Brain microvascular endothelial cell (primary cell): ENCODE measurements around the gene LASP1.

Source experiments
- DNase-seq: peaks from one replicate; pipeline ENCODE4 v3.0.0-alpha.2; 2020
- H3K27ac ChIP-seq: fragments of 250-450 bp; sonication (Bioruptor Pico); 2 replicates; pipeline ENCODE4 v1.5.1; 2020; ENCODE audit warnings: mild to moderate bottlenecking, moderate library complexity
- H3K27me3 ChIP-seq: fragments of 250-450 bp; sonication (Bioruptor Pico); replicated peaks from 2 replicates; pipeline ENCODE4 v1.5.1; 2020; ENCODE audit warnings: mild to moderate bottlenecking
- H3K36me3 ChIP-seq: fragments of 250-450 bp; sonication (Bioruptor Pico); replicated peaks from 2 replicates; pipeline ENCODE4 v1.5.1; 2020; ENCODE audit warnings: mild to moderate bottlenecking
- H3K4me3 ChIP-seq: 2 replicates; pipeline ENCODE4 v1.5.1; 2011; ENCODE audit warnings: low read depth, mild to moderate bottlenecking, control low read depth, low read length, moderate library complexity
- in situ Hi-C: cut with HindIII; loops from 2 replicates; pipeline ENCODE4 v1.10.0; 2017; ENCODE audit warnings: low sequenced_read_pairs, low pct_ligation_motif_present
- TF ChIP-seq, protein P1 (sequence below): IDR thresholded peaks from 2 replicates; pipeline ENCODE4 v1.5.1; 2011; ENCODE audit warnings: low read depth, mild to moderate bottlenecking, moderate library complexity, low read length, control low read depth, inconsistent platforms; ENCODE audit errors: missing control alignments

LASP1 gene

GRCh38 chr17:38873640-38874380 lies 4.0 kb downstream of the LASP1 start:
- Histone ChIP-seq H3K27ac (no peak overlapping the region), H3K27me3 (no peaks in the 10 kb centered on the region), H3K36me3 (peaks cover 31% of the 10 kb centered on the region), H3K4me3 (no peak overlapping the region)
- no peak for DNase-seq
- in situ Hi-C loops: no loop called here
- TF ChIP-seq, protein P1, sequence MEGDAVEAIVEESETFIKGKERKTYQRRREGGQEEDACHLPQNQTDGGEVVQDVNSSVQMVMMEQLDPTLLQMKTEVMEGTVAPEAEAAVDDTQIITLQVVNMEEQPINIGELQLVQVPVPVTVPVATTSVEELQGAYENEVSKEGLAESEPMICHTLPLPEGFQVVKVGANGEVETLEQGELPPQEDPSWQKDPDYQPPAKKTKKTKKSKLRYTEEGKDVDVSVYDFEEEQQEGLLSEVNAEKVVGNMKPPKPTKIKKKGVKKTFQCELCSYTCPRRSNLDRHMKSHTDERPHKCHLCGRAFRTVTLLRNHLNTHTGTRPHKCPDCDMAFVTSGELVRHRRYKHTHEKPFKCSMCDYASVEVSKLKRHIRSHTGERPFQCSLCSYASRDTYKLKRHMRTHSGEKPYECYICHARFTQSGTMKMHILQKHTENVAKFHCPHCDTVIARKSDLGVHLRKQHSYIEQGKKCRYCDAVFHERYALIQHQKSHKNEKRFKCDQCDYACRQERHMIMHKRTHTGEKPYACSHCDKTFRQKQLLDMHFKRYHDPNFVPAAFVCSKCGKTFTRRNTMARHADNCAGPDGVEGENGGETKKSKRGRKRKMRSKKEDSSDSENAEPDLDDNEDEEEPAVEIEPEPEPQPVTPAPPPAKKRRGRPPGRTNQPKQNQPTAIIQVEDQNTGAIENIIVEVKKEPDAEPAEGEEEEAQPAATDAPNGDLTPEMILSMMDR: no peak

- peak overlapping the region; percentile 15 for H3K4me3 ChIP-seq
- H3K27ac ChIP-seq: no peak overlapping the region
- TF ChIP-seq, protein P1: no peak
- DNase-seq: no peak
- H3K36me3 ChIP-seq: peaks cover 35% of the 10 kb centered on the region
- H3K27me3 ChIP-seq: no peaks in the 10 kb centered on the region
- in situ Hi-C loops: no loop called here
Observed at GRCh38 chr17:38874505-38875400, 4.9 kb downstream of the LASP1 start.

- DNase-seq: no peak
- peaks cover 39% of the 10 kb centered on the region for H3K36me3 ChIP-seq
- no peak overlapping the region for H3K27ac ChIP-seq
- no peak overlapping the region for H3K4me3 ChIP-seq
- H3K27me3 ChIP-seq: no peaks in the 10 kb centered on the region
- TF ChIP-seq, protein P1: no peak
- in situ Hi-C loops: no loop called here
Observed at GRCh38 chr17:38875477-38876075, 5.7 kb downstream of the LASP1 start.

GRCh38 chr17:38877130-38877851 lies 7.4 kb downstream of the LASP1 start:
- H3K4me3 ChIP-seq: no peak overlapping the region
- H3K36me3 ChIP-seq: peaks cover 48% of the 10 kb centered on the region
- TF ChIP-seq, protein P1: no peak
- no peaks in the 10 kb centered on the region for H3K27me3 ChIP-seq
- in situ Hi-C loops: no loop called here
- DNase-seq: no peak
- H3K27ac ChIP-seq: no peak overlapping the region

DNA sequence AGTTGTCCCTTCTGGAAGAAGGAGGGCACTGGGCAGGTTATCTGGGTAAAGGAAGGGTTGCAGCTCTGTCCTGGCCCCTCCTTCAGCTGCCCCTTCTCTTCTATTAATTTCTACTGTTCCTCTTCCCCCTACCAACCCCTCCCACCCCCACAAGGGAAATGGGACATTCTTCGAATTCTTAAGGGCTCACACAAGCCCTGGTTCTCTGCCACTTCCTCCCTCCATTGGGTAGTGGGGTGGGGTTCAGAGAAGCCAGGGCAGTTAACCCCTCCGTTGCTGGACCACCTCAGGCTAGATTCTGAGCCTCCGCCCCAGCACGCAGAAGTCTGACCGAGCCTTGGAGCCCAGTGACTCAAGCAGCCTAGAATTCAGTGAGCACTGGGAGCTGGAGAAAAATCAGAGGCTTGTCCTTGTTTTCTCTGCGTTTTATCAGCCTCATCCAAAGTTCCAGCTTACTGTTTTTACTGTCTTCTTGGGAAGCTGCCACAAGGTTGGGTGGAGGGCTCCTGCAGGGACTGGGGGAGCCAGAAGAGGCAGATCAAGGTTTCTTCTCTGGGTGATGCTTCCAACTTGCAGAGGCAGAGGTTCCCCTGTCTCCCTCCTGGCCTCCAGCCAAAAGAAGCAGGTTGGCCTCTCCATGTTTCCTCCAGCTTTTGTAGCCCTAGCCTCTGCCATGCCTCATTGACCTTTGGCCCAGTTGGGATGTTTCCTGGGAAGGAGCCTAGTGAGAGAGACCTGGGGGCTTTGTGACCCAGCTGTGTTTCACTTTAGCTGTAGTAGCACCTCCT lies 10.2 kb downstream of the LASP1 start:
- H3K27me3 ChIP-seq: no peaks in the 10 kb centered on the region
- in situ Hi-C loops: no loop called here

More for the DNA sequence above, 10.2 kb downstream of the LASP1 start:
- Histone ChIP-seq H3K27ac (no peak overlapping the region), H3K36me3 (peaks cover 50% of the 10 kb centered on the region), H3K4me3 (no peak overlapping the region)
- peak; percentile 74 for DNase-seq
- TF ChIP-seq, protein P1: no peak
